ENCODE data around the gene CGNL1. TPM values are rescaled to one million over a fixed set of nuclear protein-coding genes. Genes with fewer than 3 reads are reported as not detected.
A peak's percentile ranks its signal among the peaks of the same experiment; 100 is the strongest.

The CGNL1 gene
- total RNA-seq, 1 experiment from 2014 or later: 0.43 TPM

DNA sequence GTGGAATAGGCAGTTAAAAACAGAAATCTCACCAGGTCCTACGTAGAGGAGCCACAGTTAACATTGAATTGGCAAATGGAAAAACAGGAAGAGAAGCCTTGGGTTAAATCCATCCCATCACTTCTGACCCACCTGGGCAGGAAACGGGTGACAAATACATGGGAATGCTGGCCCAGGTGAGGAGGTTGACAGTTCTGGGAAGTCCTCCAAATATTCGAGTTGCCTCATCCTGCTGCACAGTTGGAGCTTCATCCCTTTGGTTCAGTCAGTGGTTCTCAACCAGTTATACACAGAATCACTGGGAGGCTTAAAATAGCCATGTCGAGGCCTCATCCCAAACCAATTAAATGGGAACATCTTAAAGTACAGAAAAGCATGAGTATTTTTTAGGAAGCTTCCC, 220.7 kb downstream of the CGNL1 start:
- no peak for DNase-seq (ENCODE audit: low spot score)

DNA sequence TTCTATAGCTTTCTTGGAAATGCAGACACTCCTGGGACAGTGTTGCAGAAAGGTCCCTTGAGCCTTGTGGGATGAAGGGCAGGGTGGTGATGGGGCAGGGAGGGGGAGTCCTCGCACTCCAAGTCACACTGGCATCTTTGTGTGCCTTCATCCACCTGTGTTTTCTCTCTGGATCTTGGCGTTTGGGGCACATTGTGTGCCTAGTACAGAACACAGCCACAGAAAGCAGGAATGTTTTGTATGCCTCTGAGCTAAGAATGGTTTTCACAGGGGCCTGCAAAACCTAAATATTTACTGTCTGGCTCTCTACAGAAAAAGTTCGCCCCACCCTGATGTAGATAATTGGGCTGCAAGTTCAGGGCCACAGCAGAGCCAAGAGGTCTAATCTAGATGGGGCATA, 221.1 kb downstream of the CGNL1 start:
- DNase-seq (ENCODE audit: low spot score): no peak

DNA sequence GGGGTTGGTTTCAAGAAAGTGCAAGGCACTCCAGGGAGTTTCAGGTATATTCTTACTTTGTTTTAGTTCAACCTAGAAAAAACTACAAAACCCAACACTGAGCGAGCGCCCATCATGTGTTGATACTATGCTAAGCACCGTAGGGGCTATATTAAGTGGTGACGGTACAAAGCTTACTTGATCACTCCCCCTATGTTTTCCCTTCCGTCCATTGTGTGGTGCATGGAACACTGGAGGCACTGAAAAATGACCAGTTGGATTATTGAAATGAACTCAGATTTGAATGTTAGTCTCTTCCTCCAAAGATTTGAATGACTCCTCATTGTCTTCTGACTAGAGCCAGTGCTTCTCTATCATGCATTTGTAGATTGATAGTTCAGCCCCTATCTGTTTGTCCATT, 222.0 kb downstream of the CGNL1 start:
- no peak for DNase-seq (ENCODE audit: low spot score)

DNA sequence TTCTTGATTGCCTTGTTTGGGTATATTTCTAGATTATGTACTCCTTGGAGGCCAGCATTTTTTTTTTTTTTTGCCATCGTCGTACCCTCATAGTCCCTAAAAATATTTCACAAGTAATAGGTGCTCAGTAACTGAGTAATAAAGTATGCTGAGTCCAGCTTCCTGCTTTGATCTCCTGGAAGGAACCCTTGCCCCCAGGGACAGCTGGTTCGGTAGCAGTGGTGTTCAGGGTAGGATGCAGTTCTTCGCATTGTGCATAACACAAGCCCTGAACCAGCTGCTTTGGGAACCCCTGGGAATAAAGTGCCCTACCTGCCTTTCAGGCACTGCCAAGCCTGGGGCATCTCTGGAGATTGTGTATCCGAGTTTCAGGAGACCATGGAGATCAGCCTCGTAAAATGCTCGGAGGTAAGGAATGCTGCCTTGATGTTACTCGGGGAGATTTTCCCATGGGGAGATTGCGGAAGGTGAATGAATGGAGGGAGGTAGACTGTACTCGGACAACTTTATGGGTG, 223.0 kb downstream of the CGNL1 start:
- DNase-seq (ENCODE audit: low spot score): no peak

DNA sequence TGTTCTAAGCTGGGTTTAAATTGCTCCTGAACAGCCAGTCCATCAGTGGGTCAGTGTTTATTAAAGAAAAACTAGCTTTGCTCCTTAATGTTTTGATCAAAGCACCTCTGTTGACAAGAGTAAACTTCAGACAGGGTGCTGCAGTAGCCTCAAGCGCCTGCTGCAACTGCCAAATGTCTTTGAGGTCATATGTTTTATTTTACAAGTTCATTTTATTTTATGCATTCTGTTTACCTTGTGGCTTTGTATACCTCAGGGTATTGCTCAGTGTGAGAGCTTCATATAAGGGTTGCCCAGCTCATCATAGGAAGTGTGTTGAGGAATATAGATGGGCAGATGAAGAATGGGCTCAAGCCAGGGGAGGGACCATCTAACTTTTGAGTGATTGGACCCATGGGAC, 223.9 kb downstream of the CGNL1 start:
- DNase-seq (ENCODE audit: low spot score): peak; percentile 17

Other genes with a start within 250 kb of the CGNL1 start
- gene MYZAP, start 215.4 kb downstream of the CGNL1 start, total RNA-seq (2014; rRNA removed; shearing (Covaris generic)): 1.5 and 5.1 TPM in 2 replicates

Measured in H4 (cell line).